Measurements from ENCODE around the gene ITPRIPL2. TPM values are rescaled to one million over a fixed set of nuclear protein-coding genes. Genes with fewer than 3 reads are reported as not detected.

ITPRIPL2 gene
- total and polyA plus RNA-seq, 2 experiments from 2014 or later, result 9.5 to 71.9 TPM

DNA sequence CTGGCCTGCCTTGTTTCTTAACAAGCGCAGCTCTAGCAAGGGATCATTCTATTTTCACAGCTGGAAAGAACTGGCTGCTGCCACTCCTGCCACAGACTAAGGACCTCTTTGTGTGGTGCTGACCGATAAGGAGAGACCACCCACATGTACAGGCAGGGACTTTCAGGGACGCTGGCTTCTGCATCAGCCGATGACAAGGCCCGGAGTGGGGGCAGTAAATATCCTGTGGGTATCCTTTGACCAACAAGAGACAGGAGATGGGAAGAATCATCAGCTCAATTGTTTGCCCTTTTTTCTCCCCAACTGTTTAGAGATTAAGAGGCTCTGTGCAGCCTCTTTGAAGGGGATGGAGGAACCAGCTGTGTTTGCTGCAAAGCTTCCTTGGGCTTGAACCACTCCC, 9.2 kb upstream of the ITPRIPL2 start:
- no peak overlapping the region for H2AFZ ChIP-seq
- WGBS, 2 experiments (ENCODE audit: low coverage in 1 of 2, low lambda C conversion rate in 2 of 2, missing lambda C conversion rate in 2 of 2), result 72 to 77% methylated on average over 5 of the region's 5 CpGs

GRCh38 chr16:19105131-19105530, 8.6 kb upstream of the ITPRIPL2 start:
- Histone ChIP-seq H3K9me3 (ENCODE audit: low read depth) (no peaks in the 10 kb centered on the region), H3K4me2 (ENCODE audit: unreplicated experiment) (no peak overlapping the region), H2AFZ (no peak overlapping the region), H4K20me1 (ENCODE audit: insufficient read depth) (no peaks in the 10 kb centered on the region), H3K79me2 (ENCODE audit: insufficient read depth) (no peaks in the 10 kb centered on the region), H3K27ac (no peak overlapping the region), H3K9ac (no peak overlapping the region), H3K27me3 (replicated peaks; ENCODE audit: insufficient read depth) (no peaks in the 10 kb centered on the region), H3F3A (ENCODE audit: insufficient read depth) (peaks cover 9% of the 10 kb centered on the region; the same call in 1 of the 2 replicates), H3K9me2 (ENCODE audit: insufficient read depth) (no peaks in the 10 kb centered on the region), H3K36me3 (ENCODE audit: low read depth) (no peaks in the 10 kb centered on the region), H3K4me3 (no peak overlapping the region), H3K4me1 (ENCODE audit: insufficient read depth) (peaks cover 7% of the 10 kb centered on the region; the same call in 1 of the 2 replicates)
- TF ChIP-seq EZH2 (IDR thresholded peaks at IDR 0.05; ENCODE audit: insufficient read depth, poor library complexity, severe bottlenecking) (no peak), EZH2phosphoT487 (IDR thresholded peaks at IDR 0.05; ENCODE audit: insufficient read depth, low read depth) (no peak)
- in situ Hi-C loops (cut with MboI), result no loop called here
- no peak for DNase-seq
- 78 to 81% methylated on average over 6 of the region's 6 CpGs for WGBS, 2 experiments (ENCODE audit: low coverage in 1 of 2, low lambda C conversion rate in 2 of 2, missing lambda C conversion rate in 2 of 2)

More for the DNA sequence above, 9.2 kb upstream of the ITPRIPL2 start:
- no peak for TF ChIP-seq EZH2 (IDR thresholded peaks at IDR 0.05; ENCODE audit: insufficient read depth, poor library complexity, severe bottlenecking)
- TF ChIP-seq EZH2phosphoT487 (IDR thresholded peaks at IDR 0.05; ENCODE audit: insufficient read depth, low read depth), result no peak
- H3K9me2 ChIP-seq (ENCODE audit: insufficient read depth), result no peaks in the 10 kb centered on the region
- in situ Hi-C loops (cut with MboI), result no loop called here
- H3K9ac ChIP-seq, result no peak overlapping the region
- no peaks in the 10 kb centered on the region for H3K9me3 ChIP-seq (ENCODE audit: low read depth)
- no peaks in the 10 kb centered on the region for H3K79me2 ChIP-seq (ENCODE audit: insufficient read depth)
- no peaks in the 10 kb centered on the region for H3K27me3 ChIP-seq (replicated peaks; ENCODE audit: insufficient read depth)
- H3K36me3 ChIP-seq (ENCODE audit: low read depth), result no peaks in the 10 kb centered on the region
- no peak for DNase-seq
- H3K27ac ChIP-seq, result no peak overlapping the region
- H4K20me1 ChIP-seq (ENCODE audit: insufficient read depth), result no peaks in the 10 kb centered on the region
- no peak overlapping the region for H3K4me2 ChIP-seq (ENCODE audit: unreplicated experiment)
- peaks cover 7% of the 10 kb centered on the region; the same call in 1 of the 2 replicates for H3K4me1 ChIP-seq (ENCODE audit: insufficient read depth)
- peaks cover 9% of the 10 kb centered on the region; the same call in 1 of the 2 replicates for H3F3A ChIP-seq (ENCODE audit: insufficient read depth)
- no peak overlapping the region for H3K4me3 ChIP-seq

DNA sequence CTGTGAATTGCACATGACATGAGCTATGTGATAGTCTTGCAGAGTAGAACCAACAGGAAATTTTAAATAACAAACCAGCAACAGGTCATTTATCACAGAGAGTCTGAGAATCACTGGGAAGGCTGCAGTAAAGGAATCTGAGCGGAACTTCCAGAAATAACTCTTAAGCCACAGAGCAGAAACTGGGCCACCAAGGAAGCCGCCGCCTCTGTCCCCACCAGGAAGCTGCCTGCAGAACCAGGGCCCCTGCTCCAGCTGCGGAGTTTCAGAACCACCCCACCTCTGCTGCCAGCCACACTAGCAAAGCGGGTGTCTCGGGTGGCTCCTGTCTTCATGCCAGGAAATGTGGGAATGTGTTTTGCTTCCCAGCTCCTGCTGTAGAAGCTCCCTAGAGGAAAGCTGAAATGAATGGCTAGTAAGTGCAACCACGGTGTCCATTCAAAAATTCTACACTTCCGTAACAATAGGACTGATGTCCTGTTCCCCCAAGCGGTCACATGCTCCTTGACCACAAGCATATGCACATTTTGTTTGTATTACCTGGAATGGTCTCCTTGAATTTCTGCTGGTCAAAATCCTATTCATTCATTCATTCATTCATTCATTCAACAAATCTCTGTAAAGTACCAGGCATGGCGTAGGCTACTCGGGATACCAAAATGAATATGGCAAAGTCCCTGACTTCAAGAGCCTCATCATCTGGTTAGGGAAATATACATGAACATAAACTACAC, 7.7 kb upstream of the ITPRIPL2 start:
- no peak for DNase-seq
- Histone ChIP-seq H3K9me3 (ENCODE audit: low read depth) (no peaks in the 10 kb centered on the region), H3K4me1 (ENCODE audit: insufficient read depth) (peaks cover 7% of the 10 kb centered on the region; the same call in 1 of the 2 replicates), H2AFZ (no peak overlapping the region), H3K4me3 (no peak overlapping the region), H3K9ac (no peak overlapping the region), H3F3A (ENCODE audit: insufficient read depth) (peaks cover 9% of the 10 kb centered on the region; the same call in 1 of the 2 replicates), H3K36me3 (ENCODE audit: low read depth) (no peaks in the 10 kb centered on the region), H3K4me2 (ENCODE audit: unreplicated experiment) (no peak overlapping the region), H4K20me1 (ENCODE audit: insufficient read depth) (no peaks in the 10 kb centered on the region), H3K27me3 (replicated peaks; ENCODE audit: insufficient read depth) (no peaks in the 10 kb centered on the region), H3K9me2 (ENCODE audit: insufficient read depth) (no peaks in the 10 kb centered on the region), H3K27ac (no peak overlapping the region), H3K79me2 (ENCODE audit: insufficient read depth) (no peaks in the 10 kb centered on the region)
- 76 to 78% methylated on average over 11 of the region's 11 CpGs for WGBS, 2 experiments (ENCODE audit: low coverage in 1 of 2, low lambda C conversion rate in 2 of 2, missing lambda C conversion rate in 2 of 2)
- TF ChIP-seq EZH2phosphoT487 (IDR thresholded peaks at IDR 0.05; ENCODE audit: insufficient read depth, low read depth) (no peak), EZH2 (IDR thresholded peaks at IDR 0.05; ENCODE audit: insufficient read depth, poor library complexity, severe bottlenecking) (no peak)
- in situ Hi-C loops (cut with MboI), result no loop called here

DNA sequence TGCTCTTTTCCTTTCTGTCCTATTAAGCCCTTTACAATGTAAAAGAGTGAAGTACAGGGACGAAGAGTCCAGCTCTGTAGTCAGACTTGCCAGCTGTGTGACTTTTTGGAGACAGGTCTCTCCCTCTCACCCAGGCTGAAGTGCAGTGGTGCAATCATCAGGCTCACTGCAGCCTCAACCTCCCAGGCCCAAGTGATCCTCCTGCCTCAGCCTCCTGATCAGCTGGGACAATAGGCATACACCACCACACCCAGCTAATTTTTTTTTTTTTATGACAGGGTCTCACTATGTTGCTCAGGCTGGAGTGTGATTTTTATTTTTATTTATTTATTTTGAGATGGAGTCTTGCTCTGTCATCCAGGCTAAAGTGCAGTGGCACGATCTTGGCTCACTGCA, 7.1 kb upstream of the ITPRIPL2 start:
- WGBS, 2 experiments (ENCODE audit: low coverage in 1 of 2, low lambda C conversion rate in 2 of 2, missing lambda C conversion rate in 2 of 2), result 88 to 94% methylated on average over 2 of the region's 2 CpGs

More for the DNA sequence above, 7.1 kb upstream of the ITPRIPL2 start:
- Histone ChIP-seq H3K9me2 (ENCODE audit: insufficient read depth) (no peaks in the 10 kb centered on the region), H3K27me3 (replicated peaks; ENCODE audit: insufficient read depth) (no peaks in the 10 kb centered on the region), H3K9ac (no peak overlapping the region), H3K4me3 (no peak overlapping the region), H3K4me1 (ENCODE audit: insufficient read depth) (peaks cover 7% of the 10 kb centered on the region; the same call in 1 of the 2 replicates), H3K36me3 (ENCODE audit: low read depth) (no peaks in the 10 kb centered on the region), H3K27ac (no peak overlapping the region), H3K4me2 (ENCODE audit: unreplicated experiment) (no peak overlapping the region), H2AFZ (no peak overlapping the region), H4K20me1 (ENCODE audit: insufficient read depth) (no peaks in the 10 kb centered on the region), H3F3A (ENCODE audit: insufficient read depth) (peaks cover 9% of the 10 kb centered on the region; the same call in 1 of the 2 replicates), H3K9me3 (ENCODE audit: low read depth) (no peaks in the 10 kb centered on the region), H3K79me2 (ENCODE audit: insufficient read depth) (no peaks in the 10 kb centered on the region)
- in situ Hi-C loops (cut with MboI), result no loop called here
- DNase-seq, result no peak
- no peak for TF ChIP-seq EZH2phosphoT487 (IDR thresholded peaks at IDR 0.05; ENCODE audit: insufficient read depth, low read depth)
- TF ChIP-seq EZH2 (IDR thresholded peaks at IDR 0.05; ENCODE audit: insufficient read depth, poor library complexity, severe bottlenecking), result no peak
